Adipose tissue (tissue), 3 donors: ENCODE measurements around the gene FNIP1. TPM values are rescaled to one million over a fixed set of nuclear protein-coding genes. Genes with fewer than 3 reads are reported as not detected.
A peak's percentile ranks its signal among the peaks of the same experiment; 100 is the strongest.
"Not testable (repeated sequence)": the region's sequence is repeated elsewhere in the genome, so short reads cannot be mapped to it uniquely, and the experiment has no call there.

ENCODE experiments used
- H3K27ac ChIP-seq: one replicate; pipeline ENCODE4 v1.5.1; 2013; ENCODE audit warnings: low read depth, low read length
- WGBS, 3 donors: extraction: QIAGEN DNeasy Blood & Tissue Kit; methylation state at CpG; one replicate each; pipeline ENCODE4 v1.1.7; 2013; 5-methylcytosine and 5-hydroxymethylcytosine counted together
- polyA plus RNA-seq, 3 donors: library from polyadenylated mRNA; stranded (reverse); fragments of 200-250 nt; gene quantifications; one replicate each; pipeline ENCODE4 v1.2.3, GENCODE V29; 2013
- donor health status: healthy with polysubstance abuse.
- donor health status: Bipolar disorder and iron deficiency.
- donor health status: healthy.

FNIP1 gene
- 1 to 10 TPM; 3.0 to 5.6 (median 5.5) TPM for polyA plus RNA-seq

GRCh38 chr5:131796793-131797693, at the start of gene FNIP1:
TSS of gene FNIP1 (minus strand) at chr5:131797017. CDS start at chr5:131796921, 96 bp downstream.
- 0% methylated on average over 70 to 79 of the region's 79 CpGs for WGBS, 3 donors

GRCh38 chr5:131846536-131846935, 49.7 kb upstream of the FNIP1 start:
- 56 to 69% (median 57%) methylated on average over 1 of the region's 1 CpG for WGBS, 3 donors
- H3K27ac ChIP-seq, result no peak overlapping the region

More at GRCh38 chr5:131796793-131797693, at the start of gene FNIP1:
- peak within 1 kb of the TSS; percentile 81 for H3K27ac ChIP-seq

- no peak overlapping the region for H3K27ac ChIP-seq
These were observed 49.0 kb upstream of the FNIP1 start for GRCh38 chr5:131845828-131846227.

- WGBS, 3 donors, result 82 to 94% (median 85%) methylated on average over 1 of the region's 1 CpG
- H3K27ac ChIP-seq, result not testable (repeated sequence)
These were observed 46.2 kb upstream of the FNIP1 start for GRCh38 chr5:131842971-131843370.

- WGBS, 3 donors, result 88 to 96% (median 96%) methylated on average over 2 of the region's 2 CpGs
- not testable (repeated sequence) for H3K27ac ChIP-seq
These were observed 35.9 kb upstream of the FNIP1 start for GRCh38 chr5:131832702-131833101.

GRCh38 chr5:131825404-131826013, 28.7 kb upstream of the FNIP1 start:
- H3K27ac ChIP-seq, result no peak overlapping the region
- WGBS, 3 donors, result 68 to 80% (median 79%) methylated on average over 2 of the region's 2 CpGs

- no peak overlapping the region for H3K27ac ChIP-seq
- 97 to 100% (median 97%) methylated on average over 1 of the region's 1 CpG for WGBS, 3 donors
These were observed 27.8 kb upstream of the FNIP1 start for GRCh38 chr5:131824631-131825030.

- WGBS, 3 donors, result 86 to 94% (median 88%) methylated on average over 1 of the region's 1 CpG
- no peak overlapping the region for H3K27ac ChIP-seq
These were observed 24.4 kb upstream of the FNIP1 start for GRCh38 chr5:131821221-131821620.

GRCh38 chr5:131818001-131818724, 21.3 kb upstream of the FNIP1 start:
- H3K27ac ChIP-seq, result no peak overlapping the region
- WGBS, 3 donors, result 77 to 85% (median 77%) methylated on average over 2 of the region's 2 CpGs

GRCh38 chr5:131814990-131815389, 18.2 kb upstream of the FNIP1 start:
- 67 to 71% (median 69%) methylated on average over 2 of the region's 2 CpGs for WGBS, 3 donors
- H3K27ac ChIP-seq, result no peak overlapping the region

- H3K27ac ChIP-seq, result no peak overlapping the region
- WGBS, 3 donors, result 76 to 80% (median 79%) methylated on average over 4 of the region's 4 CpGs
These were observed 15.7 kb upstream of the FNIP1 start for GRCh38 chr5:131812371-131813160.

GRCh38 chr5:131810510-131811249, 13.9 kb upstream of the FNIP1 start:
- WGBS, 3 donors, result 6 to 19% (median 8%) methylated on average over 3 of the region's 3 CpGs
- no peak overlapping the region for H3K27ac ChIP-seq

GRCh38 chr5:131795879-131796792, 681 bp downstream of the FNIP1 start:
- 1% methylated on average over 42 to 56 of the region's 56 CpGs for WGBS, 3 donors
- peak overlapping the region; percentile 81 for H3K27ac ChIP-seq

- no peak overlapping the region for H3K27ac ChIP-seq
- 29 to 38% (median 36%) methylated on average over 6 of the region's 6 CpGs for WGBS, 3 donors
These were observed 1.6 kb downstream of the FNIP1 start for GRCh38 chr5:131795228-131795627.

- H3K27ac ChIP-seq, result no peak overlapping the region
- WGBS, 3 donors, result 63 to 75% (median 69%) methylated on average over 4 of the region's 4 CpGs
These were observed 2.2 kb downstream of the FNIP1 start for GRCh38 chr5:131794586-131794985.

GRCh38 chr5:131792896-131793295, 3.9 kb downstream of the FNIP1 start:
- 96 to 98% (median 96%) methylated on average over 2 of the region's 2 CpGs for WGBS, 3 donors
- no peak overlapping the region for H3K27ac ChIP-seq

GRCh38 chr5:131791866-131792265, 5.0 kb downstream of the FNIP1 start:
- WGBS, 3 donors, result 100% methylated on average over 2 to 6 of the region's 6 CpGs
- no peak overlapping the region for H3K27ac ChIP-seq
